Measurements from ENCODE around the gene S100A9. TPM values are rescaled to one million over a fixed set of nuclear protein-coding genes. Genes with fewer than 3 reads are reported as not detected.

The S100A9 gene
- total and polyA plus RNA-seq, 2 of the 4 experiments (the other 2 are of a cell fraction), result not detected

DNA sequence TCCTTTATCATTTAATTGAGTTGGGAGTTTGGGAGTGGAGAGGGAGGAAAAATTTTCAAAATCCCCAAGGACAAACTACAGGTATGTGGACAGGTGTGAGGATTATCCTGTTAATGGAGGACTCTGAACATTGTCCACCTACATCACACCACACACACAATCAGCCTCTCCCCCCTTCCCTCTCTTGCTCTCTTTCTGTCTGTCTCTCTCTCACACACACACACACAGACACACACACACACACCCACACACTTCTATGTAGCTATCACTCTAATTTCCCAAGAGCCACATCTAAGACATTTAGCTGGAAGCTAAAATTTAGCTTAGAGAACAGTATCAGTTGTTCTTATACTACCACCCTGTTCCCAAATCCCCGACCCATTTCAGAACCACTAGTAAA is 31.7 kb downstream of the S100A9 start:
- WGBS, 2 experiments (ENCODE audit: extremely low coverage in 2 of 2, insufficient read length in 1 of 2), result no CpG with 5 or more reads among the region's 1 CpG

More for the DNA sequence above, 31.7 kb downstream of the S100A9 start:
- TF ChIP-seq SMC3 (IDR thresholded peaks at IDR 0.05; ENCODE audit: low read depth, low read length) (no peak), RFX5 (IDR thresholded peaks at IDR 0.05; ENCODE audit: low read depth, low read length) (no peak), ELK1 (IDR thresholded peaks at IDR 0.05; ENCODE audit: borderline replicate concordance, low read depth, low read length) (no peak), CEBPB (IDR thresholded peaks at IDR 0.05; ENCODE audit: low read depth, low read length) (no peak), RAD21 (IDR thresholded peaks at IDR 0.05; ENCODE audit: low read length) (no peak), USF2 (IDR thresholded peaks at IDR 0.05; ENCODE audit: low read depth, low read length) (no peak), RCOR1 (IDR thresholded peaks at IDR 0.05; ENCODE audit: insufficient replicate concordance, low read length) (no peak), MAFK (IDR thresholded peaks at IDR 0.05; ENCODE audit: low read depth, low read length) (no peak), NFE2L2 (IDR thresholded peaks at IDR 0.05; ENCODE audit: low read depth, low read length) (no peak), MAZ (IDR thresholded peaks at IDR 0.05; ENCODE audit: borderline replicate concordance, low read depth, low read length) (no peak)
- TF ChIP-seq, protein P1, sequence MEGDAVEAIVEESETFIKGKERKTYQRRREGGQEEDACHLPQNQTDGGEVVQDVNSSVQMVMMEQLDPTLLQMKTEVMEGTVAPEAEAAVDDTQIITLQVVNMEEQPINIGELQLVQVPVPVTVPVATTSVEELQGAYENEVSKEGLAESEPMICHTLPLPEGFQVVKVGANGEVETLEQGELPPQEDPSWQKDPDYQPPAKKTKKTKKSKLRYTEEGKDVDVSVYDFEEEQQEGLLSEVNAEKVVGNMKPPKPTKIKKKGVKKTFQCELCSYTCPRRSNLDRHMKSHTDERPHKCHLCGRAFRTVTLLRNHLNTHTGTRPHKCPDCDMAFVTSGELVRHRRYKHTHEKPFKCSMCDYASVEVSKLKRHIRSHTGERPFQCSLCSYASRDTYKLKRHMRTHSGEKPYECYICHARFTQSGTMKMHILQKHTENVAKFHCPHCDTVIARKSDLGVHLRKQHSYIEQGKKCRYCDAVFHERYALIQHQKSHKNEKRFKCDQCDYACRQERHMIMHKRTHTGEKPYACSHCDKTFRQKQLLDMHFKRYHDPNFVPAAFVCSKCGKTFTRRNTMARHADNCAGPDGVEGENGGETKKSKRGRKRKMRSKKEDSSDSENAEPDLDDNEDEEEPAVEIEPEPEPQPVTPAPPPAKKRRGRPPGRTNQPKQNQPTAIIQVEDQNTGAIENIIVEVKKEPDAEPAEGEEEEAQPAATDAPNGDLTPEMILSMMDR (conservative IDR thresholded peaks at IDR 0.05; ENCODE audit: low read depth, low read length), result no peak
- no peak overlapping the region for H3K4me3 ChIP-seq (ENCODE audit: insufficient read depth, low read depth, low read length)
- H3K9me3 ChIP-seq (ENCODE audit: control insufficient read depth, insufficient read depth, low read length), result no peaks in the 10 kb centered on the region
- no peak overlapping the region for H3K9ac ChIP-seq (ENCODE audit: low read depth, low read length)
- intact Hi-C loops (cut with micrococcal nuclease) (no loop called here), in situ Hi-C loops (cut with MboI; ENCODE audit: low sequenced_read_pairs) (no loop called here), dilution Hi-C loops (cut with HindIII; ENCODE audit: low sequenced_read_pairs, unreplicated experiment) (no loop called here)
- ATAC-seq (ENCODE audit: low read depth) (no peak), DNase-seq (no peak)
- no peak overlapping the region for H2BK15ac ChIP-seq (ENCODE audit: low read depth, low read length)
- no peak overlapping the region for H2BK5ac ChIP-seq (ENCODE audit: low read depth, low read length, poor library complexity, severe bottlenecking)
- no peak overlapping the region for H3K4me2 ChIP-seq (ENCODE audit: low read depth, low read length)
- no peak overlapping the region for H2AFZ ChIP-seq (replicated peaks; ENCODE audit: low read length, poor library complexity)
- ChIA-PET POLR2A (ENCODE audit: unreplicated experiment) (no interaction called here), CTCF (no interaction called here)
- no peak overlapping the region for H3K14ac ChIP-seq (replicated peaks; ENCODE audit: low read depth, low read length)
- H3K27ac ChIP-seq (ENCODE audit: insufficient read depth, low read length), result no peak overlapping the region
- H4K5ac ChIP-seq (ENCODE audit: low read depth, low read length), result no peak overlapping the region
- H3K23ac ChIP-seq (ENCODE audit: low read depth, low read length), result no peak overlapping the region
- H2BK120ac ChIP-seq (ENCODE audit: low read depth, low read length), result no peak overlapping the region
- no peaks in the 10 kb centered on the region for H3K79me1 ChIP-seq (ENCODE audit: low read depth in 1 of 2, low read length in 2 of 2)
- H3K56ac ChIP-seq (ENCODE audit: extremely low read depth, insufficient read depth, low read length), result no peak overlapping the region
- H3K18ac ChIP-seq (ENCODE audit: low read depth, low read length), result no peak overlapping the region
- no peak overlapping the region for H2AK5ac ChIP-seq (ENCODE audit: low read depth, low read length)
- no peaks in the 10 kb centered on the region for H4K20me1 ChIP-seq (ENCODE audit: insufficient read depth, low read length)
- no peak overlapping the region for H4K91ac ChIP-seq (ENCODE audit: insufficient read depth, low read depth, low read length)
- no peaks in the 10 kb centered on the region for H3K4me1 ChIP-seq (ENCODE audit: control insufficient read depth, insufficient read depth, low read length)
- H2AK9ac ChIP-seq (replicated peaks; ENCODE audit: low read depth, low read length, poor library complexity), result no peak overlapping the region
- no peak overlapping the region for H2BK20ac ChIP-seq (ENCODE audit: low read depth, low read length)
- H3K36me3 ChIP-seq (ENCODE audit: control insufficient read depth, insufficient read depth, low read length), result no peaks in the 10 kb centered on the region
- H4K8ac ChIP-seq (ENCODE audit: low read depth in 2 of 2, low read length in 2 of 2), result no peak overlapping the region
- no peak overlapping the region for H3K4ac ChIP-seq (ENCODE audit: low read depth, low read length)
- no TSS peak for BruUV-seq (replicated peaks)
- H3K9me1 ChIP-seq (ENCODE audit: insufficient read depth, low read length), result no peaks in the 10 kb centered on the region
- H3K27me3 ChIP-seq (ENCODE audit: control insufficient read depth, insufficient read depth, low read length), result no peaks in the 10 kb centered on the region
